GM21723 (cell line): ENCODE measurements around the gene DALRD3.

Experiments used
- ATAC-seq: cut with Tn5 transposase; IDR thresholded peaks from one replicate; pipeline ENCODE4 v1.9.1; 2021; ENCODE audit warnings: mild to moderate bottlenecking, moderate library complexity; ENCODE audit not compliant: unreplicated experiment

The DALRD3 gene

GRCh38 chr3:48982686-48983085 is 35.7 kb downstream of the DALRD3 start:
- ATAC-seq: no peak

- ATAC-seq: no peak
These were observed 36.4 kb downstream of the DALRD3 start for GRCh38 chr3:48982016-48982415.

- ATAC-seq: no peak
These were observed 38.1 kb downstream of the DALRD3 start for GRCh38 chr3:48980295-48980694.

- ATAC-seq: no peak
These were observed 38.9 kb downstream of the DALRD3 start for GRCh38 chr3:48979451-48979850.

GRCh38 chr3:48974076-48974864 is 44.1 kb downstream of the DALRD3 start:
- no peak for ATAC-seq

GRCh38 chr3:48970586-48970985 is 47.8 kb downstream of the DALRD3 start:
- no peak for ATAC-seq

- no peak for ATAC-seq
These were observed 51.5 kb downstream of the DALRD3 start for GRCh38 chr3:48966876-48967361.

GRCh38 chr3:48966367-48966766 is 52.0 kb downstream of the DALRD3 start:
- ATAC-seq: no peak
